WTC11 (cell line): ENCODE data around the gene CAD. TPM values are rescaled to one million over a fixed set of nuclear protein-coding genes. Genes with fewer than 3 reads are reported as not detected.

Source experiments
- ATAC-seq: fragments of 200-7000 bp; cut with Tn5 transposase; 2 replicates; pipeline ENCODE4 v1.10.0; 2021; ENCODE audit warnings: mild to moderate bottlenecking, moderate library complexity
- CTCF ChIA-PET: fragments of 300-600 bp; sonication (Branson Sonifier 250); formaldehyde crosslinking; loops from one replicate; lab custom pipeline; 2021; ENCODE audit warnings: antibody characterized with exemption; lab: Charles Lee
- POLR2A ChIA-PET: fragments of 350-600 bp; sonication (Branson Sonifier 250); formaldehyde crosslinking; loops from one replicate; lab custom pipeline; 2021; ENCODE audit warnings: antibody characterized with exemption; lab: Charles Lee
- DNase-seq: peaks from one replicate; pipeline ENCODE4 v3.0.0; 2021; ENCODE audit warnings: low spot score
- H3K27ac Mint-ChIP-seq: 2 replicates; pipeline ENCODE4 v1.8.0; 2021; ENCODE audit warnings: mixed read lengths
- H3K27me3 Mint-ChIP-seq: 2 replicates; pipeline ENCODE4 v1.8.0; 2021; ENCODE audit warnings: low read depth, mild to moderate bottlenecking, moderate library complexity, mixed read lengths
- H3K36me3 Mint-ChIP-seq: 2 replicates; pipeline ENCODE4 v1.8.0; 2021; ENCODE audit warnings: mixed read lengths
- H3K4me1 Mint-ChIP-seq: 2 replicates; pipeline ENCODE4 v1.8.0; 2022; ENCODE audit warnings: mixed read lengths
- H3K4me3 Mint-ChIP-seq: 2 replicates; pipeline ENCODE4 v1.8.0; 2021; ENCODE audit warnings: mild to moderate bottlenecking, moderate library complexity, mixed read lengths
- H3K9me3 Mint-ChIP-seq: 2 replicates; pipeline ENCODE4 v1.8.0; 2021; ENCODE audit warnings: mixed read lengths
- ATF1 ChIP-seq: sonication (generic); formaldehyde crosslinking; IDR thresholded peaks from 2 replicates; pipeline ENCODE4 v1.8.1; 2023; ENCODE audit warnings: mild to moderate bottlenecking, moderate library complexity, missing genetic modification reagents
- CBFB ChIP-seq: sonication (generic); formaldehyde crosslinking; IDR thresholded peaks from 2 replicates; pipeline ENCODE4 v1.8.1; 2022; ENCODE audit warnings: mild to moderate bottlenecking, low read depth, missing genetic modification reagents
- CREB1 ChIP-seq: sonication (generic); formaldehyde crosslinking; IDR thresholded peaks from 2 replicates; pipeline ENCODE4 v1.8.0; 2023; ENCODE audit warnings: mild to moderate bottlenecking, missing genetic modification reagents
- FOXJ3 ChIP-seq: sonication (generic); formaldehyde crosslinking; IDR thresholded peaks from 2 replicates; pipeline ENCODE4 v1.9.0; 2021; ENCODE audit warnings: missing genetic modification reagents, mild to moderate bottlenecking, borderline replicate concordance
- FOXP1 ChIP-seq: sonication (generic); formaldehyde crosslinking; IDR thresholded peaks from 2 replicates; pipeline ENCODE4 v1.8.0; 2022; ENCODE audit warnings: missing genetic modification reagents, mild to moderate bottlenecking, moderate library complexity, borderline replicate concordance
- JAZF1 ChIP-seq: fragments of 250-450 bp; sonication (Bioruptor Pico); IDR thresholded peaks from 2 replicates; pipeline ENCODE4 v1.9.0; 2021; ENCODE audit warnings: moderate library complexity, mild to moderate bottlenecking, inconsistent platforms
- NFATC4 ChIP-seq: fragments of 250-450 bp; sonication (Bioruptor Pico); IDR thresholded peaks from 2 replicates; pipeline ENCODE4 v1.9.0; 2021; ENCODE audit warnings: mild to moderate bottlenecking
- NFE2L1 ChIP-seq: sonication (generic); formaldehyde crosslinking; IDR thresholded peaks from 2 replicates; pipeline ENCODE4 v1.8.1; 2023; ENCODE audit warnings: missing genetic modification reagents
- NFYB ChIP-seq: sonication (generic); formaldehyde crosslinking; conservative IDR thresholded peaks from 2 replicates; pipeline ENCODE4 v1.8.0; 2022; ENCODE audit warnings: low read depth, missing genetic modification reagents
- NR1H2 ChIP-seq: sonication (generic); formaldehyde crosslinking; IDR thresholded peaks from 2 replicates; pipeline ENCODE4 v1.9.0; 2021; ENCODE audit warnings: mild to moderate bottlenecking, moderate library complexity, missing genetic modification reagents
- RELA ChIP-seq: sonication (generic); formaldehyde crosslinking; IDR thresholded peaks from 2 replicates; pipeline ENCODE4 v1.8.1; 2022; ENCODE audit warnings: missing genetic modification reagents, mild to moderate bottlenecking, borderline replicate concordance
- RORB ChIP-seq: fragments of 250-450 bp; sonication (Bioruptor Pico); IDR thresholded peaks from 2 replicates; pipeline ENCODE4 v1.9.0; 2021; ENCODE audit warnings: mild to moderate bottlenecking
- ZNF138 ChIP-seq: sonication (generic); formaldehyde crosslinking; conservative IDR thresholded peaks from 2 replicates; pipeline ENCODE4 v1.8.1; 2022; ENCODE audit warnings: mild to moderate bottlenecking, moderate library complexity, missing genetic modification reagents
- ZNF423 ChIP-seq: fragments of 250-450 bp; sonication (Bioruptor Pico); IDR thresholded peaks from 2 replicates; pipeline ENCODE4 v2.1.2; 2022; ENCODE audit warnings: mild to moderate bottlenecking, moderate library complexity
- total RNA-seq: library from RNA; stranded (reverse); gene quantifications from 3 replicates; pipeline ENCODE4 v1.2.3, GENCODE V29; 2021
- TF ChIP-seq, protein P1 (sequence below): sonication (generic); formaldehyde crosslinking; IDR thresholded peaks from 2 replicates; pipeline ENCODE4 v1.8.0; 2023; ENCODE audit warnings: missing genetic modification reagents, mild to moderate bottlenecking, borderline replicate concordance
- TF ChIP-seq, protein P2 (sequence below): fragments of 250-450 bp; sonication (Bioruptor Pico); IDR thresholded peaks from 2 replicates; pipeline ENCODE4 v1.9.0; 2021; ENCODE audit warnings: moderate library complexity, mild to moderate bottlenecking, inconsistent platforms, borderline replicate concordance
- TF ChIP-seq, protein P3 (sequence below): sonication (generic); formaldehyde crosslinking; IDR thresholded peaks from 2 replicates; pipeline ENCODE4 v1.8.0; 2022; ENCODE audit warnings: mild to moderate bottlenecking, missing genetic modification reagents
- TF ChIP-seq, protein P4 (sequence below): sonication (generic); formaldehyde crosslinking; IDR thresholded peaks from 2 replicates; pipeline ENCODE4 v1.8.1; 2022; ENCODE audit warnings: low read depth, mild to moderate bottlenecking, moderate library complexity, missing genetic modification reagents, borderline replicate concordance
- TF ChIP-seq, protein P5 (sequence below): fragments of 250-450 bp; sonication (Bioruptor Pico); IDR thresholded peaks from 2 replicates; pipeline ENCODE4 v1.8.0; 2021; ENCODE audit warnings: mild to moderate bottlenecking

The CAD gene
- total RNA-seq, 1 experiment from 2014 or later = 178 TPM

DNA sequence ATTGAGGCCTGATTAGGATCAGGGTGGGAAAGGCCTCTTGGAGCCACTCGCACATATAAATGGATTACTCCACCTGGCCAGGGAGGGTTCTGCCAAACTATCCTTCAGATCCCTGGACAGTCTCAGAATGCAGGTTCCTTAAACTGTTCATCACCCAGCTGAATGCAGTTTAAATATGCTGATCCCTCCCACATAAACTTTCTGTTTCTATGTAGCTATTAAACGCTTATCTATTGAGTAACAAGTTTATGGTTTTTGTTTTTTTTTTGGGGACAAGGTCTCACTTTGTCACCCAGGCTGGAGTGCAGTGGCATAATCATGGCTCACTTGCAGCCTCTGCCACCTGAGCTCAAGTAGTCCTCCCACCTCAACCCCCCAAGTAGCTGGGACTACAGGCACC, 1.9 kb downstream of the CAD start:
- no peaks in the 10 kb centered on the region for H3K27me3 Mint-ChIP-seq
- H3K36me3 Mint-ChIP-seq = peaks cover 58% of the 10 kb centered on the region
- POLR2A ChIA-PET = no interaction called here
- peak overlapping the region; percentile 90 for H3K4me3 Mint-ChIP-seq
- peaks cover 21% of the 10 kb centered on the region for H3K4me1 Mint-ChIP-seq
- H3K9me3 Mint-ChIP-seq = no peaks in the 10 kb centered on the region
- no peak for ATAC-seq
- peak overlapping the region; percentile 96; the same call in 1 of the 2 replicates for H3K27ac Mint-ChIP-seq
- TF ChIP-seq FOXP1 (CRISPR knock-in tag) = no peak
- TF ChIP-seq, all 79 proteins: peak for 0
- no peak for DNase-seq
- CTCF ChIA-PET = no interaction called here

DNA sequence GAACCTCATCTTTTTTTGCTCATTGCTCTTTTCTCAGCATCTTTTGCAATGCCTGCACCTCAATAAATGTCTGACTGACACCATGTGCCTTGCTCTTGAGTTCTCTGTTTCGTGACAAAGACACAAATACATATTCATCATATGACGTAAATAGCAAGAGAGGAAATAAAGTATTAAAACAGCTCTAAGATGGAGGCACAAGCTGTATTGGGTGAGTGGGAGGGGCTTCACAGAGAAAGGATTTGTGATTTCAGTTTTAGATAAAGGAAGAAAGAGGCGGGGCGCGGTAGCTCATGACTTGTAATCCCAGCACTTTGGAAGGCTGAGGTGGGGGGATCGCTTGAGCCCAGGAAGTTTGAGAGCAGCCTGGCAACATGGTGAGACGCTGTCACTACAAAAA, 2.9 kb downstream of the CAD start:
- POLR2A ChIA-PET = interaction anchor here (0.6 to 1.0 kb wide), 3 partner anchors 8 to 104 kb away, joined by 3 to 4 read pairs (median 3); partner anchors contain the start of genes ATRAID and SLC5A6
- H3K36me3 Mint-ChIP-seq = peaks cover 68% of the 10 kb centered on the region
- H3K27ac Mint-ChIP-seq = peak overlapping the region; percentile 18; the same call in 1 of the 2 replicates

More for the DNA sequence above, 2.9 kb downstream of the CAD start:
- CTCF ChIA-PET = no interaction called here
- H3K27me3 Mint-ChIP-seq = no peaks in the 10 kb centered on the region
- TF ChIP-seq FOXJ3 (CRISPR knock-in tag) = no peak
- TF ChIP-seq, protein P1, sequence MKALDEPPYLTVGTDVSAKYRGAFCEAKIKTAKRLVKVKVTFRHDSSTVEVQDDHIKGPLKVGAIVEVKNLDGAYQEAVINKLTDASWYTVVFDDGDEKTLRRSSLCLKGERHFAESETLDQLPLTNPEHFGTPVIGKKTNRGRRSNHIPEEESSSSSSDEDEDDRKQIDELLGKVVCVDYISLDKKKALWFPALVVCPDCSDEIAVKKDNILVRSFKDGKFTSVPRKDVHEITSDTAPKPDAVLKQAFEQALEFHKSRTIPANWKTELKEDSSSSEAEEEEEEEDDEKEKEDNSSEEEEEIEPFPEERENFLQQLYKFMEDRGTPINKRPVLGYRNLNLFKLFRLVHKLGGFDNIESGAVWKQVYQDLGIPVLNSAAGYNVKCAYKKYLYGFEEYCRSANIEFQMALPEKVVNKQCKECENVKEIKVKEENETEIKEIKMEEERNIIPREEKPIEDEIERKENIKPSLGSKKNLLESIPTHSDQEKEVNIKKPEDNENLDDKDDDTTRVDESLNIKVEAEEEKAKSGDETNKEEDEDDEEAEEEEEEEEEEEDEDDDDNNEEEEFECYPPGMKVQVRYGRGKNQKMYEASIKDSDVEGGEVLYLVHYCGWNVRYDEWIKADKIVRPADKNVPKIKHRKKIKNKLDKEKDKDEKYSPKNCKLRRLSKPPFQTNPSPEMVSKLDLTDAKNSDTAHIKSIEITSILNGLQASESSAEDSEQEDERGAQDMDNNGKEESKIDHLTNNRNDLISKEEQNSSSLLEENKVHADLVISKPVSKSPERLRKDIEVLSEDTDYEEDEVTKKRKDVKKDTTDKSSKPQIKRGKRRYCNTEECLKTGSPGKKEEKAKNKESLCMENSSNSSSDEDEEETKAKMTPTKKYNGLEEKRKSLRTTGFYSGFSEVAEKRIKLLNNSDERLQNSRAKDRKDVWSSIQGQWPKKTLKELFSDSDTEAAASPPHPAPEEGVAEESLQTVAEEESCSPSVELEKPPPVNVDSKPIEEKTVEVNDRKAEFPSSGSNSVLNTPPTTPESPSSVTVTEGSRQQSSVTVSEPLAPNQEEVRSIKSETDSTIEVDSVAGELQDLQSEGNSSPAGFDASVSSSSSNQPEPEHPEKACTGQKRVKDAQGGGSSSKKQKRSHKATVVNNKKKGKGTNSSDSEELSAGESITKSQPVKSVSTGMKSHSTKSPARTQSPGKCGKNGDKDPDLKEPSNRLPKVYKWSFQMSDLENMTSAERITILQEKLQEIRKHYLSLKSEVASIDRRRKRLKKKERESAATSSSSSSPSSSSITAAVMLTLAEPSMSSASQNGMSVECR (CRISPR knock-in tag) = no peak
- TF ChIP-seq, protein P2, sequence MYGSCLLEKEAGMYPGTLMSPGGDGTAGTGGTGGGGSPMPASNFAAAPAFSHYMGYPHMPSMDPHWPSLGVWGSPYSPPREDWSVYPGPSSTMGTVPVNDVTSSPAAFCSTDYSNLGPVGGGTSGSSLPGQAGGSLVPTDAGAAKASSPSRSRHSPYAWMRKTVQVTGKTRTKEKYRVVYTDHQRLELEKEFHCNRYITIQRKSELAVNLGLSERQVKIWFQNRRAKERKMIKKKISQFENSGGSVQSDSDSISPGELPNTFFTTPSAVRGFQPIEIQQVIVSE = no peak
- TF ChIP-seq CREB1 (CRISPR knock-in tag) = no peak
- TF ChIP-seq CBFB (CRISPR knock-in tag) = no peak
- no peak for TF ChIP-seq RELA (CRISPR knock-in tag)
- no peak for TF ChIP-seq NFYB (CRISPR knock-in tag)
- TF ChIP-seq, protein P3, sequence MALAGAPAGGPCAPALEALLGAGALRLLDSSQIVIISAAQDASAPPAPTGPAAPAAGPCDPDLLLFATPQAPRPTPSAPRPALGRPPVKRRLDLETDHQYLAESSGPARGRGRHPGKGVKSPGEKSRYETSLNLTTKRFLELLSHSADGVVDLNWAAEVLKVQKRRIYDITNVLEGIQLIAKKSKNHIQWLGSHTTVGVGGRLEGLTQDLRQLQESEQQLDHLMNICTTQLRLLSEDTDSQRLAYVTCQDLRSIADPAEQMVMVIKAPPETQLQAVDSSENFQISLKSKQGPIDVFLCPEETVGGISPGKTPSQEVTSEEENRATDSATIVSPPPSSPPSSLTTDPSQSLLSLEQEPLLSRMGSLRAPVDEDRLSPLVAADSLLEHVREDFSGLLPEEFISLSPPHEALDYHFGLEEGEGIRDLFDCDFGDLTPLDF (CRISPR knock-in tag) = no peak
- no peak for TF ChIP-seq NR1H2 (CRISPR knock-in tag)
- no peak for TF ChIP-seq ZNF138 (CRISPR knock-in tag)
- no peak for TF ChIP-seq JAZF1 (CRISPR knock-in tag)
- no peak for TF ChIP-seq ATF1 (CRISPR knock-in tag)
- TF ChIP-seq, protein P4, sequence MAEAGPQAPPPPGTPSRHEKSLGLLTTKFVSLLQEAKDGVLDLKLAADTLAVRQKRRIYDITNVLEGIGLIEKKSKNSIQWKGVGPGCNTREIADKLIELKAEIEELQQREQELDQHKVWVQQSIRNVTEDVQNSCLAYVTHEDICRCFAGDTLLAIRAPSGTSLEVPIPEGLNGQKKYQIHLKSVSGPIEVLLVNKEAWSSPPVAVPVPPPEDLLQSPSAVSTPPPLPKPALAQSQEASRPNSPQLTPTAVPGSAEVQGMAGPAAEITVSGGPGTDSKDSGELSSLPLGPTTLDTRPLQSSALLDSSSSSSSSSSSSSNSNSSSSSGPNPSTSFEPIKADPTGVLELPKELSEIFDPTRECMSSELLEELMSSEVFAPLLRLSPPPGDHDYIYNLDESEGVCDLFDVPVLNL = no peak
- TF ChIP-seq, protein P5, sequence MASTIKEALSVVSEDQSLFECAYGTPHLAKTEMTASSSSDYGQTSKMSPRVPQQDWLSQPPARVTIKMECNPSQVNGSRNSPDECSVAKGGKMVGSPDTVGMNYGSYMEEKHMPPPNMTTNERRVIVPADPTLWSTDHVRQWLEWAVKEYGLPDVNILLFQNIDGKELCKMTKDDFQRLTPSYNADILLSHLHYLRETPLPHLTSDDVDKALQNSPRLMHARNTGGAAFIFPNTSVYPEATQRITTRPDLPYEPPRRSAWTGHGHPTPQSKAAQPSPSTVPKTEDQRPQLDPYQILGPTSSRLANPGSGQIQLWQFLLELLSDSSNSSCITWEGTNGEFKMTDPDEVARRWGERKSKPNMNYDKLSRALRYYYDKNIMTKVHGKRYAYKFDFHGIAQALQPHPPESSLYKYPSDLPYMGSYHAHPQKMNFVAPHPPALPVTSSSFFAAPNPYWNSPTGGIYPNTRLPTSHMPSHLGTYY = no peak
- no peak for TF ChIP-seq ZNF423 (CRISPR knock-in tag)
- TF ChIP-seq NFATC4 = no peak
- no peak for TF ChIP-seq NFE2L1 (CRISPR knock-in tag)
- TF ChIP-seq RORB = no peak
- TF ChIP-seq, all 79 proteins: peak for 0
- H3K4me3 Mint-ChIP-seq = no peak overlapping the region
- DNase-seq (no peak), ATAC-seq (no peak)
- H3K4me1 Mint-ChIP-seq = peaks cover 21% of the 10 kb centered on the region
- no peaks in the 10 kb centered on the region for H3K9me3 Mint-ChIP-seq
